Naive thymus-derived CD4-positive, alpha-beta T cell (primary cell): ENCODE data around the gene GLYATL1. TPM values are rescaled to one million over a fixed set of nuclear protein-coding genes. Genes with fewer than 3 reads are reported as not detected.

Experiments used
- ATAC-seq: fragments of 150-1000 bp; cut with Tn5 transposase; 2 replicates; pipeline ENCODE4 v1.10.0; 2021; ENCODE audit warnings: mild to moderate bottlenecking, moderate library complexity
- CTCF ChIA-PET: fragments of 350-600 bp; sonication (Branson Sonifier 250); formaldehyde crosslinking; loops from one replicate; lab custom pipeline; 2021; ENCODE audit warnings: antibody characterized with exemption; lab: Charles Lee
- POLR2A ChIA-PET: fragments of 350-600 bp; sonication (Branson Sonifier 250); formaldehyde crosslinking; loops from one replicate; lab custom pipeline; 2021; ENCODE audit warnings: antibody characterized with exemption, inconsistent platforms; lab: Charles Lee
- DNase-seq, 9 donors: peaks; one replicate each; pipeline versions ENCODE4 v3.0.0 to v3.0.0-alpha.2; 2020 to 2022; ENCODE audit warnings: mixed read lengths in 1 of 9
- H3K27ac ChIP-seq: one replicate; pipeline ENCODE4 v1.7.0; 2013; ENCODE audit warnings: mild to moderate bottlenecking, low read depth, low read length, moderate library complexity
- H3K27me3 ChIP-seq, 2 donors: one replicate each; pipeline ENCODE4 v1.7.0; 2013; ENCODE audit warnings: low read length in 2 of 2, mild to moderate bottlenecking in 2 of 2, moderate library complexity in 2 of 2; ENCODE audit not compliant: control insufficient read depth in 2 of 2, insufficient read depth in 2 of 2
- H3K36me3 ChIP-seq, 3 experiments: 1 replicate in 2 of 3; 2 replicates in 1 of 3; pipeline ENCODE4 v1.7.0; 2013; ENCODE audit warnings: low read length in 3 of 3, mild to moderate bottlenecking in 3 of 3, moderate library complexity in 1 of 3; ENCODE audit not compliant: insufficient read depth in 3 of 3, control insufficient read depth in 2 of 3
- H3K4me1 ChIP-seq, 2 donors: one replicate each; pipeline ENCODE4 v1.7.0; 2013; ENCODE audit warnings: low read length in 2 of 2, mild to moderate bottlenecking in 2 of 2, moderate library complexity in 1 of 2; ENCODE audit not compliant: control insufficient read depth in 2 of 2, insufficient read depth in 2 of 2
- H3K4me3 ChIP-seq: 2 replicates; pipeline ENCODE4 v1.7.0; 2013; ENCODE audit warnings: mild to moderate bottlenecking, low read length
- H3K9me3 ChIP-seq, 3 experiments: 1 replicate in 2 of 3; 2 replicates in 1 of 3; pipeline ENCODE4 v1.7.0; 2013; ENCODE audit warnings: low read length in 3 of 3; ENCODE audit not compliant: control insufficient read depth in 2 of 3
- H3K27ac Mint-ChIP-seq, 9 donors: one replicate each; pipeline ENCODE4 v1.8.0; 2020 to 2022; ENCODE audit warnings: mixed read lengths in 9 of 9, mild to moderate bottlenecking in 8 of 9, moderate library complexity in 5 of 9, inconsistent platforms in 2 of 9
- H3K27me3 Mint-ChIP-seq, 5 donors: one replicate each; pipeline ENCODE4 v1.8.0; 2021 to 2022; ENCODE audit warnings: mixed read lengths in 5 of 5, mild to moderate bottlenecking in 1 of 5
- H3K36me3 Mint-ChIP-seq, 5 donors: one replicate each; pipeline ENCODE4 v1.8.0; 2020 to 2022; ENCODE audit warnings: mixed read lengths in 5 of 5, mild to moderate bottlenecking in 3 of 5, inconsistent platforms in 1 of 5
- H3K4me1 Mint-ChIP-seq, 7 donors: one replicate each; pipeline ENCODE4 v1.8.0; 2020 to 2022; ENCODE audit warnings: mixed read lengths in 7 of 7, mild to moderate bottlenecking in 3 of 7, inconsistent platforms in 1 of 7
- H3K4me3 Mint-ChIP-seq, 10 donors: one replicate each; pipeline ENCODE4 v1.8.0; 2020 to 2022; ENCODE audit warnings: mild to moderate bottlenecking in 10 of 10, mixed read lengths in 10 of 10, moderate library complexity in 6 of 10, inconsistent platforms in 2 of 10
- H3K9me3 Mint-ChIP-seq, 11 donors: one replicate each; pipeline ENCODE4 v1.8.0; 2020 to 2022; ENCODE audit warnings: mixed read lengths in 11 of 11, mild to moderate bottlenecking in 4 of 11, inconsistent platforms in 1 of 11, moderate library complexity in 1 of 11
- intact Hi-C, 2 donors: fragments of 100-400 bp; cut with micrococcal nuclease; formaldehyde crosslinking; loops; one replicate each; pipeline ENCODE4 v1.15.1; 2023
- polyA plus RNA-seq, 2 donors: library from polyadenylated mRNA; unstranded; fragments of 300-500 nt; fragmentation: Illumina TruSeq; gene quantifications; one replicate each; pipeline ENCODE4 v1.2.3, GENCODE V29; 2021
- total RNA-seq, 6 experiments: library from RNA in 5 of 6; stranded (reverse) in 5 of 6; gene quantifications; 1 replicate in 5 of 6; 2 replicates in 1 of 6; pipeline ENCODE4 v1.2.3 and lab custom pipeline; 2021 to 2026

Gene GLYATL1
- total and polyA plus RNA-seq, 7 experiments from 2014 or later = 0.39 TPM; not detected in 6

- intact Hi-C loops = no loop called here
- no peaks in the 10 kb centered on the region for H3K4me1 ChIP-seq
- H3K4me1 Mint-ChIP-seq = peaks cover 0 to 6% (median 0%) of the 10 kb centered on the region in 7 donors
- POLR2A ChIA-PET = no interaction called here
- H3K36me3 Mint-ChIP-seq = no peaks in the 10 kb centered on the region
- no peaks in the 10 kb centered on the region for H3K9me3 ChIP-seq
- DNase-seq = no peak
- no peaks in the 10 kb centered on the region for H3K36me3 ChIP-seq
- H3K27ac Mint-ChIP-seq = no peak overlapping the region
- no peak for ATAC-seq
- H3K9me3 Mint-ChIP-seq = peaks cover 0 to 1% (median 0%) of the 10 kb centered on the region in 11 donors
- no peak overlapping the region for H3K4me3 Mint-ChIP-seq
- peaks cover 0 to 8% of the 10 kb centered on the region in 2 donors for H3K27me3 ChIP-seq
- H3K4me3 ChIP-seq = no peak overlapping the region
- CTCF ChIA-PET = no interaction called here
- H3K27me3 Mint-ChIP-seq = peaks cover 59 to 86% (median 71%) of the 10 kb centered on the region in 5 donors
- no peak overlapping the region for H3K27ac ChIP-seq
These were observed 33.4 kb upstream of the GLYATL1 start for GRCh38 chr11:58905721-58906547.

- no peaks in the 10 kb centered on the region for H3K36me3 Mint-ChIP-seq
- H3K36me3 ChIP-seq = no peaks in the 10 kb centered on the region
- peaks cover 50 to 78% (median 67%) of the 10 kb centered on the region in 5 donors for H3K27me3 Mint-ChIP-seq
- H3K4me3 Mint-ChIP-seq = no peak overlapping the region
- ChIA-PET POLR2A (no interaction called here), CTCF (no interaction called here)
- no peaks in the 10 kb centered on the region for H3K9me3 ChIP-seq
- H3K9me3 Mint-ChIP-seq = peaks cover 0 to 1% (median 0%) of the 10 kb centered on the region in 11 donors
- H3K4me1 ChIP-seq = no peaks in the 10 kb centered on the region
- no peak overlapping the region for H3K27ac Mint-ChIP-seq
- DNase-seq (no peak), ATAC-seq (peak; percentile 37)
- peaks cover 0 to 6% (median 0%) of the 10 kb centered on the region in 7 donors for H3K4me1 Mint-ChIP-seq
- peaks cover 0 to 8% of the 10 kb centered on the region in 2 donors for H3K27me3 ChIP-seq
- no peak overlapping the region for H3K4me3 ChIP-seq
- intact Hi-C loops = no loop called here
- no peak overlapping the region for H3K27ac ChIP-seq
These were observed 31.5 kb upstream of the GLYATL1 start for GRCh38 chr11:58907780-58908179.

GRCh38 chr11:58912124-58912523, 27.2 kb upstream of the GLYATL1 start:
- no peaks in the 10 kb centered on the region for H3K27me3 ChIP-seq
- Mint-ChIP-seq H3K9me3 (peaks cover 5 to 24% (median 12%) of the 10 kb centered on the region in 11 donors), H3K27me3 (peaks cover 13 to 60% (median 41%) of the 10 kb centered on the region in 5 donors), H3K36me3 (peaks cover 0 to 14% (median 0%) of the 10 kb centered on the region in 5 donors), H3K4me3 (no peak overlapping the region), H3K4me1 (peaks cover 0 to 5% (median 0%) of the 10 kb centered on the region in 7 donors), H3K27ac (no peak overlapping the region)
- H3K27ac ChIP-seq = no peak overlapping the region
- H3K4me3 ChIP-seq = no peak overlapping the region
- intact Hi-C loops = no loop called here
- ChIA-PET CTCF (no interaction called here), POLR2A (no interaction called here)
- no peaks in the 10 kb centered on the region for H3K4me1 ChIP-seq
- H3K9me3 ChIP-seq = peaks cover 0 to 12% (median 0%) of the 10 kb centered on the region in 3 experiments
- DNase-seq (no peak), ATAC-seq (no peak)
- H3K36me3 ChIP-seq = no peaks in the 10 kb centered on the region

GRCh38 chr11:58913685-58914084, 25.6 kb upstream of the GLYATL1 start:
- Histone ChIP-seq H3K27me3 (no peaks in the 10 kb centered on the region), H3K4me1 (no peaks in the 10 kb centered on the region), H3K27ac (no peak overlapping the region), H3K9me3 (peaks cover 0 to 16% (median 0%) of the 10 kb centered on the region in 3 experiments), H3K4me3 (no peak overlapping the region), H3K36me3 (no peaks in the 10 kb centered on the region)
- ATAC-seq = no peak
- H3K27ac Mint-ChIP-seq = no peak overlapping the region
- CTCF ChIA-PET = no interaction called here
- H3K27me3 Mint-ChIP-seq = peaks cover 2 to 57% (median 34%) of the 10 kb centered on the region in 5 donors
- no peak for DNase-seq
- H3K4me3 Mint-ChIP-seq = no peak overlapping the region
- no peaks in the 10 kb centered on the region for H3K4me1 Mint-ChIP-seq
- H3K9me3 Mint-ChIP-seq = peaks cover 12 to 37% (median 21%) of the 10 kb centered on the region in 11 donors
- POLR2A ChIA-PET = no interaction called here
- intact Hi-C loops = no loop called here
- peaks cover 0 to 27% (median 0%) of the 10 kb centered on the region in 5 donors for H3K36me3 Mint-ChIP-seq

GRCh38 chr11:58914821-58915543, 24.3 kb upstream of the GLYATL1 start:
- no peaks in the 10 kb centered on the region for H3K4me1 Mint-ChIP-seq
- peaks cover 0 to 16% (median 0%) of the 10 kb centered on the region in 3 experiments for H3K9me3 ChIP-seq
- DNase-seq (no peak), ATAC-seq (no peak)
- no peaks in the 10 kb centered on the region for H3K27me3 ChIP-seq
- no peak overlapping the region for H3K27ac Mint-ChIP-seq
- no peak overlapping the region for H3K4me3 Mint-ChIP-seq
- intact Hi-C loops = no loop called here
- H3K4me3 ChIP-seq = no peak overlapping the region
- peaks cover 2 to 45% (median 24%) of the 10 kb centered on the region in 5 donors for H3K27me3 Mint-ChIP-seq
- no peaks in the 10 kb centered on the region for H3K4me1 ChIP-seq
- H3K27ac ChIP-seq = no peak overlapping the region
- H3K36me3 Mint-ChIP-seq = peaks cover 0 to 27% (median 0%) of the 10 kb centered on the region in 5 donors
- H3K9me3 Mint-ChIP-seq = peaks cover 12 to 37% (median 21%) of the 10 kb centered on the region in 11 donors
- ChIA-PET POLR2A (no interaction called here), CTCF (no interaction called here)
- H3K36me3 ChIP-seq = no peaks in the 10 kb centered on the region

- H3K4me1 Mint-ChIP-seq = no peaks in the 10 kb centered on the region
- CTCF ChIA-PET = no interaction called here
These were observed 22.7 kb upstream of the GLYATL1 start for GRCh38 chr11:58916637-58917036.

More at GRCh38 chr11:58916637-58917036, 22.7 kb upstream of the GLYATL1 start:
- POLR2A ChIA-PET = no interaction called here
- Mint-ChIP-seq H3K4me3 (no peak overlapping the region), H3K36me3 (peaks cover 0 to 27% (median 0%) of the 10 kb centered on the region in 5 donors), H3K27ac (no peak overlapping the region), H3K27me3 (peaks cover 2 to 35% (median 22%) of the 10 kb centered on the region in 5 donors), H3K9me3 (peaks cover 12 to 37% (median 21%) of the 10 kb centered on the region in 11 donors)
- H3K4me1 ChIP-seq = no peaks in the 10 kb centered on the region
- no peak overlapping the region for H3K4me3 ChIP-seq
- intact Hi-C loops = no loop called here
- no peaks in the 10 kb centered on the region for H3K27me3 ChIP-seq
- ATAC-seq = no peak
- H3K36me3 ChIP-seq = no peaks in the 10 kb centered on the region
- DNase-seq = no peak
- peaks cover 0 to 16% (median 0%) of the 10 kb centered on the region in 3 experiments for H3K9me3 ChIP-seq
- H3K27ac ChIP-seq = no peak overlapping the region
